GM23338 (cell line): ENCODE measurements around the gene TULP1. TPM values are rescaled to one million over a fixed set of nuclear protein-coding genes. Genes with fewer than 3 reads are reported as not detected.

Source experiments
- ATAC-seq: fragments of 200-7000 bp; cut with Tn5 transposase; 3 replicates; pipeline ENCODE4 v1.9.1; 2020
- DNase-seq: peaks from one replicate; pipeline ENCODE4 v3.0.0-alpha.2; 2015; ENCODE audit warnings: low spot score
- H2AFZ ChIP-seq: fragments of 200-600 bp; sonication (generic); 2 replicates; pipeline ENCODE4 v1.8.0; 2016; ENCODE audit warnings: antibody characterized with exemption, mild to moderate bottlenecking, moderate library complexity
- H3F3A ChIP-seq: fragments of 200-600 bp; sonication (generic); replicated peaks from 2 replicates; pipeline ENCODE4 v1.8.0; 2017; ENCODE audit warnings: antibody characterized with exemption, mixed run types, low read depth
- H3K27ac ChIP-seq: fragments of 200-600 bp; sonication (generic); 2 replicates; pipeline ENCODE4 v1.6.1; 2016; ENCODE audit warnings: low read depth
- H3K27me3 ChIP-seq: fragments of 200-600 bp; sonication (generic); 2 replicates; pipeline ENCODE4 v1.8.0; 2016; ENCODE audit warnings: mild to moderate bottlenecking, mixed run types, moderate library complexity; ENCODE audit not compliant: insufficient read depth
- H3K36me3 ChIP-seq: fragments of 200-600 bp; sonication (generic); 2 replicates; pipeline ENCODE4 v1.8.0; 2016; ENCODE audit warnings: mild to moderate bottlenecking; ENCODE audit not compliant: insufficient read depth
- H3K4me1 ChIP-seq: fragments of 200-600 bp; sonication (generic); 2 replicates; pipeline ENCODE4 v1.8.0; 2016; ENCODE audit warnings: mild to moderate bottlenecking, moderate library complexity; ENCODE audit not compliant: insufficient read depth
- H3K4me2 ChIP-seq: fragments of 200-600 bp; sonication (generic); 2 replicates; pipeline ENCODE4 v1.7.1; 2017; ENCODE audit warnings: mixed run types
- H3K4me3 ChIP-seq: fragments of 200-600 bp; sonication (generic); 2 replicates; pipeline ENCODE4 v1.6.1; 2016; ENCODE audit warnings: mixed run types
- H3K79me2 ChIP-seq: fragments of 200-600 bp; sonication (generic); replicated peaks from 2 replicates; pipeline ENCODE4 v1.8.0; 2017; ENCODE audit warnings: mild to moderate bottlenecking; ENCODE audit not compliant: insufficient read depth
- H3K9me2 ChIP-seq: fragments of 200-600 bp; sonication (generic); 2 replicates; pipeline ENCODE4 v1.8.0; 2017; ENCODE audit not compliant: insufficient read depth
- H4K20me1 ChIP-seq: fragments of 200-600 bp; sonication (generic); replicated peaks from 2 replicates; pipeline ENCODE4 v1.8.0; 2017; ENCODE audit warnings: mild to moderate bottlenecking; ENCODE audit not compliant: insufficient read depth
- H3K27ac Mint-ChIP-seq: 2 replicates; pipeline ENCODE4 v1.8.0; 2020; ENCODE audit warnings: inconsistent platforms, mild to moderate bottlenecking, moderate library complexity, mixed read lengths
- H3K27me3 Mint-ChIP-seq: 3 replicates; pipeline ENCODE4 v1.8.0; 2022; ENCODE audit warnings: low read depth, mild to moderate bottlenecking, moderate library complexity, mixed read lengths, inconsistent platforms; ENCODE audit not compliant: insufficient read depth, poor library complexity
- H3K36me3 Mint-ChIP-seq: 3 replicates; pipeline ENCODE4 v1.8.0; 2021; ENCODE audit warnings: low read depth, mild to moderate bottlenecking, inconsistent platforms, moderate library complexity, mixed read lengths
- H3K4me1 Mint-ChIP-seq: 3 replicates; pipeline ENCODE4 v1.8.0; 2020; ENCODE audit warnings: mild to moderate bottlenecking, inconsistent platforms, mixed read lengths
- H3K4me3 Mint-ChIP-seq: 3 replicates; pipeline ENCODE4 v1.8.0; 2021; ENCODE audit warnings: moderate library complexity, mild to moderate bottlenecking, inconsistent platforms, mixed read lengths
- H3K9me3 Mint-ChIP-seq: 3 replicates; pipeline ENCODE4 v1.8.0; 2020; ENCODE audit warnings: moderate library complexity, mild to moderate bottlenecking, inconsistent platforms, mixed read lengths
- CREB1 ChIP-seq: fragments of 250-450 bp; sonication (Bioruptor Pico); IDR thresholded peaks from 2 replicates; pipeline ENCODE4 v1.5.0; 2020; ENCODE audit warnings: low read depth, mild to moderate bottlenecking, moderate library complexity
- EZH2phosphoT487 ChIP-seq: fragments of 200-600 bp; sonication (generic); IDR thresholded peaks from one replicate; pipeline ENCODE4 v1.8.1; 2018; ENCODE audit warnings: antibody characterized with exemption; ENCODE audit not compliant: unreplicated experiment
- POLR2AphosphoS5 ChIP-seq: IDR thresholded peaks from 2 replicates; pipeline ENCODE4 v1.6.1; 2016; ENCODE audit warnings: antibody characterized with exemption, low read depth
- ZNF114 ChIP-seq: fragments of 250-450 bp; sonication (Bioruptor Pico); IDR thresholded peaks from 2 replicates; pipeline ENCODE4 v1.5.0; 2020; ENCODE audit warnings: mild to moderate bottlenecking, moderate library complexity
- ZNF462 ChIP-seq: fragments of 250-450 bp; sonication (Bioruptor Pico); IDR thresholded peaks from 2 replicates; pipeline ENCODE4 v1.5.0; 2020; ENCODE audit warnings: mild to moderate bottlenecking, moderate library complexity
- polyA plus RNA-seq: library from polyadenylated mRNA; unstranded; fragments of >200 nt; fragmentation: Nextera tagmentation; extraction: Ambion mirVana; gene quantifications from 2 replicates; pipeline ENCODE4 v1.2.1, GENCODE V29; 2016
- total RNA-seq: library from RNA; depleted of rRNA; stranded (reverse); fragments of >200 nt; shearing (Covaris generic); gene quantifications from 2 replicates; pipeline ENCODE4 v1.2.3, GENCODE V29; 2014
- TF ChIP-seq, protein P1 (sequence below): IDR thresholded peaks from 2 replicates; pipeline ENCODE4 v1.6.1; 2016; ENCODE audit warnings: antibody characterized with exemption

Gene TULP1
- total and polyA plus RNA-seq, 2 experiments from 2014 or later = 3.0 to 3.8 TPM

DNA sequence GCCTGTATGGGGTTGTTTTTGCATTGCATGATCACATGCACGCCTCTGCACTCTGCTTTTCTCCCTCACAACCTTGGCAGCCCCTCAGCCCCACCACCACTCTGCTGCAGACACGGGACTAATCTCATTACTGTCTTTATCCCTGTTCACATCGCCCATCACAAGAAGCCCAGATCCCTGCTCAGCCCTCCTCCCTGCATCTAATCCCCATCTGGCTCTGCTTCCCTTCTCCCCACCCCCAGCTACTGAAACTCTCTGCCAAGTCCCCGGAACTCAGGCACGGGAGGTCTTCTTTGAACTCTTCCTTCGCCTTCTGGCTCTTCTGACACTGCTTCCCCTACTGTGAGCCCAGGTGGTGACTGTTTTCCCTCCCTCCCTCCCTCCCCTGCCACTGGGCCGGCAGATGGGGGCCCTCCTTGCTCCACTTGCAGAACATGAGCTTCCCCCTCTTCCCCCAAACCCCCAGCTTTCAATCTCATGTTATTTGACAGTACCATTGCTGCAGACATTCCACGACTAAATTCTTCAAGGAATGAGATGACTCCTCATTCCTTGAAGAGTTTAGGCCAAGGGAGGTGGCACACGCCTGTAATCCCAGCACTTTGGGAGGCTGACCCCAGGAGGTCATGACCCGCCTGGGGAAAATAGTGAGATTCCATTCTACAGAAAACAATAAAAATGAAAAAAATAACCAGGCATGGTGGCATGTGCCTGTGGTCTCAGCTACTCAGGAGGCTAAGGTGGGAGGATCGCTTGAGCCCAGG, 21.9 kb upstream of the TULP1 start (continued):
- TF ChIP-seq, protein P1, sequence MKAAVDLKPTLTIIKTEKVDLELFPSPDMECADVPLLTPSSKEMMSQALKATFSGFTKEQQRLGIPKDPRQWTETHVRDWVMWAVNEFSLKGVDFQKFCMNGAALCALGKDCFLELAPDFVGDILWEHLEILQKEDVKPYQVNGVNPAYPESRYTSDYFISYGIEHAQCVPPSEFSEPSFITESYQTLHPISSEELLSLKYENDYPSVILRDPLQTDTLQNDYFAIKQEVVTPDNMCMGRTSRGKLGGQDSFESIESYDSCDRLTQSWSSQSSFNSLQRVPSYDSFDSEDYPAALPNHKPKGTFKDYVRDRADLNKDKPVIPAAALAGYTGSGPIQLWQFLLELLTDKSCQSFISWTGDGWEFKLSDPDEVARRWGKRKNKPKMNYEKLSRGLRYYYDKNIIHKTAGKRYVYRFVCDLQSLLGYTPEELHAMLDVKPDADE = no peak
- no peak for TF ChIP-seq ZNF462 (CRISPR knock-in tag)

DNA sequence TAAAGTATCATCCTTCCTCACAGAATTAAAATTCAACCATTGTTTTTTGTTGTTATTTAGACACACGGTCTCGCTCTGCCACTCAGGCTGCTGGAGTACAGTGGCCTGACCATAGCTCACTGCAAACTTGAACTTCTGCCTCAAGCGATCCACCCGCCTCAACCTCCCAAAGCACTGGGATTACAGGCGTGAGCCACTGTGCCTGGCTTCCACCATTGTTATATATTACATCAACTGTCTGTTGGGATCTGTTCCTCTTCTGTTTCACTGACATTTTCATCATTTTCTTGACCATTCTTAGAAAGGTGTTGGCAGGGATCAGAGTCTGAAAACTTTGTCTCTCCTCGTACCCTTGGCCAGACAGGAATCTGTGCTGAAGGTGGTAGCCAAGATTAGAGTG, 21.3 kb upstream of the TULP1 start:
- H3K4me3 Mint-ChIP-seq = no peak overlapping the region; the same call in 2 of the 3 replicates

More for the DNA sequence above, 21.3 kb upstream of the TULP1 start:
- Histone ChIP-seq H3K4me1 (peaks cover 3% of the 10 kb centered on the region; the same call in 1 of the 2 replicates), H3K4me3 (no peak overlapping the region), H3K9me2 (no peaks in the 10 kb centered on the region), H3K36me3 (no peaks in the 10 kb centered on the region), H4K20me1 (no peaks in the 10 kb centered on the region), H3K27me3 (no peaks in the 10 kb centered on the region), H2AFZ (peak overlapping the region; percentile 94), H3K4me2 (0 out of 2 replicates have a peak overlapping the region, but pooled peaks have one; percentile 17), H3F3A (0 out of 2 replicates have a peak, but pooled peaks cover 3% of the 10 kb centered on the region), H3K79me2 (no peaks in the 10 kb centered on the region), H3K27ac (no peak overlapping the region)
- H3K9me3 Mint-ChIP-seq = no peaks in the 10 kb centered on the region
- peaks cover 4% of the 10 kb centered on the region for H3K27me3 Mint-ChIP-seq
- TF ChIP-seq CREB1 (CRISPR knock-in tag) (no peak), EZH2phosphoT487 (no peak), ZNF114 (CRISPR knock-in tag) (no peak), POLR2AphosphoS5 (no peak)
- no peak overlapping the region for H3K27ac Mint-ChIP-seq
- H3K4me1 Mint-ChIP-seq = peaks cover 15% of the 10 kb centered on the region
- no peak for DNase-seq
- ATAC-seq = no peak
- H3K36me3 Mint-ChIP-seq = no peaks in the 10 kb centered on the region
